Posterior cingulate gyrus (tissue), 11 donors: ENCODE data around the gene LCE2D.
"Not testable (repeated sequence)": the region's sequence is repeated elsewhere in the genome, so short reads cannot be mapped to it uniquely, and the experiment has no call there.

ENCODE experiments used
- DNase-seq, 10 donors: peaks; one replicate each; pipeline versions ENCODE4 v3.0.0 to v3.0.0-alpha.2; 2020 to 2021; ENCODE audit warnings: mixed read lengths in 3 of 10
- intact Hi-C: fragments of 100-400 bp; cut with DNase I; formaldehyde crosslinking; loops from one replicate; pipeline ENCODE4 v1.15.1; 2023

Gene LCE2D

DNA sequence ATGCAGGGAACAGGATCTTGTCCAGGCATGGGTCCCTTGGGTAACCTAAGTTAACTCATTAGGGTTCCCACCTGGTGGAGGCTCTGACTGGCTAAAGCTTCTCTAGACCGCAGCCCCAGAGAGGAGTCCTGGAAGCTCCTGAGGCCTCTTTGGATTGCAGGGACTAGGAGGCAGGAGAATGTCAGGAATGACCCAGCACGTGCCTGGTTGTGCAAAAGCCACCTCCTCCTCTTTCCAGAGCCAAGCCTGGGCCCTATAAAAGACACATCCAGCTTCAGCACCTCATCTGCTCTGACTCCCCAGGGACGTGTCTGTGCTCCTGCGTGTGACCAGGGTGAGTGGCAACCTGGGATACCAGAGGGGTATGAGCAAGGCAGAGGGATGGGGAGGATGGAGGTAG is 22.6 kb downstream of the LCE2D start, which contains the start of gene LCE2B:
Gene LCE2B (plus strand): TSS at position 301 of the 400 bp plus-strand sequence. CDS start 721 bp downstream, outside the sequence.
- intact Hi-C loops, DNase-seq: not testable (repeated sequence)

- DNase-seq, result no peak
- intact Hi-C loops, result no loop called here
Observed at GRCh38 chr1:152697701-152698600, 34.8 kb downstream of the LCE2D start, which contains the start of gene LCE2A. Gene LCE2A (plus strand): TSS chr1:152698345. CDS start chr1:152698902, 557 bp downstream.

DNA sequence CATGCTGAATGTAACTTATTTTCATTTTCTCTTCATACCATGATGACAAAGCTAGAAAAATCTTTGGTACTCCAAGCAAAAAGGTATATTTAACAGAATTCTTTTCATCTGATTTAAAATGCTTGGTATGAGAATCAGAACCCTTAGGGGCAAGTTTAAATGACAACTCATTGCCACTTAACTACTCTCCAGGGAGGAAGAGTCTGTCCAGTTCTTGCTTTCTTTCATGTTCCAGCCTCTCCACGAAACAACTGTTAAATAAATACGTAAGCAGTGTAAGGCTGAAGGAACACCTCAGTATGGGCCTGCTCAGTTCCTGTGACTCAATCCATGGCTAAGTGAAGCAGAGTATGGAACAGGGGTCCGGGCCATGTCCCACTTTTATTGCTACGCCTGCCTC is 36.6 kb downstream of the LCE2D start:
- no peak for DNase-seq
- intact Hi-C loops, result no loop called here

GRCh38 chr1:152707860-152708259 is 44.7 kb downstream of the LCE2D start, which contains the start of gene LCE4A:
Gene LCE4A (plus strand): TSS chr1:152708160. CDS start chr1:152709076, 916 bp downstream.
- intact Hi-C loops, result no loop called here
- no peak for DNase-seq
